CD14-positive monocyte (primary cell): ENCODE data around the gene FBN1. TPM values are rescaled to one million over a fixed set of nuclear protein-coding genes. Genes with fewer than 3 reads are reported as not detected.

Experiments
- DNase-seq, 3 donors: peaks; one replicate each; pipeline ENCODE4 v3.0.0-alpha.2; 2011 to 2022
- H2AFZ ChIP-seq: 2 replicates; pipeline ENCODE4 v1.6.0; 2012; ENCODE audit warnings: mild to moderate bottlenecking, low read depth, low read length, inconsistent platforms; ENCODE audit not compliant: insufficient read depth, poor library complexity, severe bottlenecking
- H3K27ac ChIP-seq, 2 donors: 1 replicate in 1 of 2; 2 replicates in 1 of 2; pipeline ENCODE4 v1.5.1; 2012 to 2013; ENCODE audit warnings: low read length in 2 of 2, control low read depth in 1 of 2, inconsistent platforms in 1 of 2, low read depth in 1 of 2, mild to moderate bottlenecking in 1 of 2
- H3K27me3 ChIP-seq, 2 donors: one replicate each; pipeline versions ENCODE4 v1.6.0 to v1.6.1; 2011 to 2013; ENCODE audit warnings: low read length in 2 of 2; ENCODE audit not compliant: control insufficient read depth in 2 of 2, insufficient read depth in 2 of 2
- H3K36me3 ChIP-seq, 2 donors: replicated peaks in 1 of 2; 1 replicate in 1 of 2; 2 replicates in 1 of 2; pipeline versions ENCODE4 v1.5.1 to v1.6.1; 2012 to 2013; ENCODE audit warnings: low read length in 2 of 2, control low read depth in 1 of 2, inconsistent platforms in 1 of 2, mild to moderate bottlenecking in 1 of 2; ENCODE audit not compliant: insufficient read depth in 2 of 2, control insufficient read depth in 1 of 2
- H3K4me1 ChIP-seq, 2 donors: 1 replicate in 1 of 2; 2 replicates in 1 of 2; pipeline versions ENCODE4 v1.5.1 to v1.6.1; 2012 to 2013; ENCODE audit warnings: low read length in 2 of 2, control low read depth in 1 of 2, inconsistent platforms in 1 of 2, mild to moderate bottlenecking in 1 of 2, moderate library complexity in 1 of 2; ENCODE audit not compliant: insufficient read depth in 2 of 2, control insufficient read depth in 1 of 2
- H3K4me2 ChIP-seq: replicated peaks from 2 replicates; pipeline ENCODE3; 2012; ENCODE audit warnings: low read length, moderate library complexity, mild to moderate bottlenecking; ENCODE audit not compliant: poor library complexity, severe bottlenecking; ENCODE audit errors: extremely low read depth
- H3K4me3 ChIP-seq, 3 experiments: fragments of 200-600 bp in 1 of 3; sonication (generic) in 1 of 3; replicated peaks in 1 of 3; 1 replicate in 2 of 3; 2 replicates in 1 of 3; pipeline ENCODE4 v1.5.1; 2011 to 2013; ENCODE audit warnings: low read length in 3 of 3, mild to moderate bottlenecking in 3 of 3, control low read depth in 2 of 3, low read depth in 2 of 3, inconsistent platforms in 1 of 3, moderate library complexity in 1 of 3
- H3K79me2 ChIP-seq: 2 replicates; pipeline ENCODE4 v1.6.0; 2012; ENCODE audit warnings: mild to moderate bottlenecking, control low read depth, inconsistent platforms, low read length, moderate library complexity; ENCODE audit not compliant: insufficient read depth
- H3K9ac ChIP-seq: 2 replicates; pipeline ENCODE4 v1.6.0; 2017; ENCODE audit warnings: low read length, mild to moderate bottlenecking; ENCODE audit not compliant: insufficient read depth, poor library complexity, severe bottlenecking
- H3K9me3 ChIP-seq, 2 donors: replicated peaks in 1 of 2; 1 replicate in 1 of 2; 2 replicates in 1 of 2; pipeline versions ENCODE4 v1.5.1 to v1.6.1; 2012 to 2013; ENCODE audit warnings: low read length in 2 of 2, control low read depth in 1 of 2; ENCODE audit not compliant: control insufficient read depth in 1 of 2, insufficient read depth in 1 of 2
- H4K20me1 ChIP-seq: 2 replicates; pipeline ENCODE4 v1.6.0; 2012; ENCODE audit warnings: mild to moderate bottlenecking, low read length, control low read depth, moderate library complexity; ENCODE audit not compliant: insufficient read depth
- H3K27ac Mint-ChIP-seq, 7 donors: one replicate each; pipeline ENCODE4 v1.8.0; 2020; ENCODE audit warnings: mild to moderate bottlenecking in 7 of 7, mixed read lengths in 7 of 7, moderate library complexity in 6 of 7, inconsistent platforms in 2 of 7
- H3K27me3 Mint-ChIP-seq, 3 donors: one replicate each; pipeline ENCODE4 v1.8.0; 2021 to 2022; ENCODE audit warnings: low read depth in 3 of 3, mild to moderate bottlenecking in 3 of 3, mixed read lengths in 3 of 3, moderate library complexity in 3 of 3, inconsistent platforms in 1 of 3
- H3K36me3 Mint-ChIP-seq, 2 donors: one replicate each; pipeline ENCODE4 v1.8.0; 2020; ENCODE audit warnings: mixed read lengths in 2 of 2, inconsistent platforms in 1 of 2, mild to moderate bottlenecking in 1 of 2
- H3K4me1 Mint-ChIP-seq: one replicate; pipeline ENCODE4 v1.8.0; 2020; ENCODE audit warnings: mild to moderate bottlenecking, mixed read lengths
- H3K4me3 Mint-ChIP-seq, 2 donors: one replicate each; pipeline ENCODE4 v1.8.0; 2020; ENCODE audit warnings: mild to moderate bottlenecking in 2 of 2, mixed read lengths in 2 of 2, moderate library complexity in 1 of 2
- H3K9me3 Mint-ChIP-seq, 7 donors: one replicate each; pipeline ENCODE4 v1.8.0; 2020 to 2022; ENCODE audit warnings: mixed read lengths in 7 of 7, mild to moderate bottlenecking in 6 of 7, moderate library complexity in 6 of 7, inconsistent platforms in 2 of 7
- CTCF ChIP-seq: fragments of 200-600 bp; IDR thresholded peaks from one replicate; pipeline ENCODE4 v1.8.0; 2022; ENCODE audit warnings: antibody characterized with exemption, mild to moderate bottlenecking
- WGBS: methylation state at CpG from one replicate; pipeline ENCODE4 v1.1.5; 2013; ENCODE audit warnings: missing lambda C conversion rate; ENCODE audit not compliant: insufficient coverage; 5-methylcytosine and 5-hydroxymethylcytosine counted together
- intact Hi-C, 2 donors: fragments of 100-400 bp; cut with micrococcal nuclease; formaldehyde crosslinking; loops; one replicate each; pipeline versions ENCODE4 v1.15.0 to v1.15.1; 2023
- polyA plus RNA-seq, 3 donors: library from polyadenylated mRNA; depleted of rRNA in 1 of 3; unstranded in 2 of 3; stranded (reverse) in 1 of 3; fragments of 300-500 nt in 2 of 3; fragments of >200 nt in 1 of 3; fragmentation: Illumina TruSeq in 2 of 3; gene quantifications; 1 replicate in 2 of 3; 2 replicates in 1 of 3; pipeline ENCODE4 v1.2.3, GENCODE V29; 2012 to 2021

Gene FBN1
- polyA plus RNA-seq, 3 donors, result 0.29 TPM; not detected in 2

- Histone ChIP-seq H3K4me2 (no peak overlapping the region), H4K20me1 (no peaks in the 10 kb centered on the region), H3K36me3 (no peaks in the 10 kb centered on the region), H3K27me3 (no peaks in the 10 kb centered on the region), H3K9me3 (no peaks in the 10 kb centered on the region), H3K4me3 (no peak overlapping the region), H3K27ac (no peak overlapping the region), H3K4me1 (no peaks in the 10 kb centered on the region), H3K9ac (no peak overlapping the region), H2AFZ (no peak overlapping the region), H3K79me2 (no peaks in the 10 kb centered on the region)
- TF ChIP-seq CTCF, result no peak
- no peak overlapping the region for H3K27ac Mint-ChIP-seq
- 90% methylated on average over 2 of the region's 3 CpGs for WGBS
- no peaks in the 10 kb centered on the region for H3K36me3 Mint-ChIP-seq
- no peak for DNase-seq
- peaks cover 0 to 3% (median 0%) of the 10 kb centered on the region in 7 donors for H3K9me3 Mint-ChIP-seq
- intact Hi-C loops, result no loop called here
- no peaks in the 10 kb centered on the region for H3K4me1 Mint-ChIP-seq
- no peak overlapping the region for H3K4me3 Mint-ChIP-seq
- peaks cover 0 to 2% (median 1%) of the 10 kb centered on the region in 3 donors for H3K27me3 Mint-ChIP-seq
Measured at GRCh38 chr15:48418343-48418742, 227.2 kb downstream of the FBN1 start.

- H3K36me3 ChIP-seq, result no peaks in the 10 kb centered on the region
- Mint-ChIP-seq H3K4me3 (no peak overlapping the region), H3K36me3 (no peaks in the 10 kb centered on the region), H3K4me1 (no peaks in the 10 kb centered on the region), H3K27me3 (peaks cover 0 to 2% (median 1%) of the 10 kb centered on the region in 3 donors), H3K9me3 (peaks cover 0 to 3% (median 2%) of the 10 kb centered on the region in 7 donors), H3K27ac (no peak overlapping the region)
- no peak overlapping the region for H2AFZ ChIP-seq
- no peak overlapping the region for H3K4me2 ChIP-seq
- no peak overlapping the region for H3K27ac ChIP-seq
- H3K27me3 ChIP-seq, result no peaks in the 10 kb centered on the region
- TF ChIP-seq CTCF, result no peak
- H3K9ac ChIP-seq, result no peak overlapping the region
- H3K4me3 ChIP-seq, result no peak overlapping the region
- H4K20me1 ChIP-seq, result no peaks in the 10 kb centered on the region
- WGBS, result no CpG with 5 or more reads among the region's 3 CpGs
- no peaks in the 10 kb centered on the region for H3K4me1 ChIP-seq
- intact Hi-C loops, result no loop called here
- no peak for DNase-seq
- no peaks in the 10 kb centered on the region for H3K9me3 ChIP-seq
- no peaks in the 10 kb centered on the region for H3K79me2 ChIP-seq
Measured at GRCh38 chr15:48416301-48416700, 229.2 kb downstream of the FBN1 start.
